ENCODE data around the gene PIM3.
"Not testable (repeated sequence)": the region's sequence is repeated elsewhere in the genome, so short reads cannot be mapped to it uniquely, and the experiment has no call there.

The PIM3 gene

DNA sequence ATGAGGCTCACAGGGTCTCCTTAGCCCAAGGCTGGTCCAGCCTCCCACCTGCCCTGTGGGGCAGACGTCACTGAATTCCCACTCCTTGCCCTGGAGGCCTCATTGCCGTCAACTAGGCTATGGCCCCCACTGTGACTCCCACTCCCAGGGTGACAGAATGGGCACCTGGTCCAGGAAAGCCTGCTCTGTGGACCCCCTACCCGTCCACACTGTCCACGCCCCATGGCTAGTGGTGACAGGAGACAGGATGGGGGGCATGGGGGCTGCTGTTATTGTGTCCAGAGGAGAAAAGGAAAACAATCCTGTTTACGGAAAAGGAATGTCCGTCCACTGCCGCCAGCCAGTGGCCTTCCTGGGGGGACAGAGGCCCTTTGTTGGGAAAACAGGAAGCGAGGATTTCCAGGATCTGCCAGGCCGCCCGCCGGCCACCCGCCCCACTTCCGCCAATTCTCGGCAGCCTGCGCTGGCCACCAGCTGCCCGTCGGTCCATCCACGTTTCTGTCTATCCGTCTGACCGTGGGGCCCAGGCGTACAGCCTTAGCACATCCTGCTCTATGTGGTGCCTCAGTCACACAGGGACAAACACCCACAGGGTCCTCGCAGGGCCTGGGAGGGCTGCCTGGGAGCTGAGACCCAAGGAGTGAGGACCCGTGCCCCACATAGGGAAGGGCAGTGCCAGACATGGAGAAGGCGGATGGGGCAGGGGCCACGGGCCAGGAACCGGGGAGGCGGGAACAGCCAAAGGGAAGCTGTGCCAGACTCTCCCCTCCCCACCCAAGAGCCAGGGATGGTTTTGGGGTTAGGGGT, 22.6 kb upstream of the PIM3 start:
- Histone ChIP-seq H3K27me3 (ENCODE audit: control insufficient read depth in 1 of 2, insufficient read depth in 2 of 2, low read length in 2 of 2) (no peaks in the 10 kb centered on the region), H3K4me3 (ENCODE audit: low read depth in 1 of 2, low read length in 2 of 2) (no peak overlapping the region), H3K36me3 (ENCODE audit: insufficient read depth, low read length) (no peaks in the 10 kb centered on the region), H3K9me3 (ENCODE audit: low read length) (no peaks in the 10 kb centered on the region), H3K9ac (ENCODE audit: low read length) (no peak overlapping the region), H3K27ac (ENCODE audit: low read depth, low read length) (no peak overlapping the region), H3K4me1 (ENCODE audit: insufficient read depth, low read length) (peaks cover 15% of the 10 kb centered on the region)

DNA sequence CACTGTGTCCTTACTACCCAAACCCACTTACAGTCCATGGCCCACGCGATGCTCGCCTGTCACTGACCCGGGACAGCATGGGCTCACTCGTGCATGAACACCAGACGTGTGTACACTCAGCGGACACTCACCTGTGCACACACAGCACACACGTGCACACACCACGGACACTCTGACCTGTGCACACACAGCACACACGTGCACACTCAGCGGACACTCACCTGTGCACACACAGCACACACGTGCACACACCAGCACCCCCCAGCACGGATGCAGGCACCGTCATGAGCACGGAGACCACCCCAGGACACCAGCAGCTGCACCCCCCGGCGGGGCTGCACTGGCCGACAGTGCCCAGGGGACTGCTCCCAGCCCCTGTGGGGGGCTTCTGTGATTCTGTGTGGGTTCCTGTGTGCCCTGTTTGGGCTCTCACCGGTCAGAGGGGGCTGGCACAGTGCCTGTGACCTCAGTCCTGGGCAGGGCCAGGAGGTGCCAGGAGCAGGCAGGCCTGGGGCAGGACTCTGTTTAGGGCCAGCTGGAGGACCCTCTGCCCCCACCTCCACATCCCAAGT, 21.9 kb upstream of the PIM3 start:
- H3K27me3 ChIP-seq (ENCODE audit: control insufficient read depth in 1 of 2, insufficient read depth in 2 of 2, low read length in 2 of 2): no peaks in the 10 kb centered on the region
- no peak overlapping the region for H3K27ac ChIP-seq (ENCODE audit: low read depth, low read length)
- H3K4me3 ChIP-seq (ENCODE audit: low read depth in 1 of 2, low read length in 2 of 2): no peak overlapping the region
- H3K9me3 ChIP-seq (ENCODE audit: low read length): no peaks in the 10 kb centered on the region
- H3K36me3 ChIP-seq (ENCODE audit: insufficient read depth, low read length): no peaks in the 10 kb centered on the region
- H3K4me1 ChIP-seq (ENCODE audit: insufficient read depth, low read length): peaks cover 15% of the 10 kb centered on the region
- no peak overlapping the region for H3K9ac ChIP-seq (ENCODE audit: low read length)

GRCh38 chr22:49941507-49942316, 18.9 kb upstream of the PIM3 start:
- no peak overlapping the region for H3K9ac ChIP-seq (ENCODE audit: low read length)
- H3K27me3 ChIP-seq (ENCODE audit: control insufficient read depth in 1 of 2, insufficient read depth in 2 of 2, low read length in 2 of 2): no peaks in the 10 kb centered on the region

DNA sequence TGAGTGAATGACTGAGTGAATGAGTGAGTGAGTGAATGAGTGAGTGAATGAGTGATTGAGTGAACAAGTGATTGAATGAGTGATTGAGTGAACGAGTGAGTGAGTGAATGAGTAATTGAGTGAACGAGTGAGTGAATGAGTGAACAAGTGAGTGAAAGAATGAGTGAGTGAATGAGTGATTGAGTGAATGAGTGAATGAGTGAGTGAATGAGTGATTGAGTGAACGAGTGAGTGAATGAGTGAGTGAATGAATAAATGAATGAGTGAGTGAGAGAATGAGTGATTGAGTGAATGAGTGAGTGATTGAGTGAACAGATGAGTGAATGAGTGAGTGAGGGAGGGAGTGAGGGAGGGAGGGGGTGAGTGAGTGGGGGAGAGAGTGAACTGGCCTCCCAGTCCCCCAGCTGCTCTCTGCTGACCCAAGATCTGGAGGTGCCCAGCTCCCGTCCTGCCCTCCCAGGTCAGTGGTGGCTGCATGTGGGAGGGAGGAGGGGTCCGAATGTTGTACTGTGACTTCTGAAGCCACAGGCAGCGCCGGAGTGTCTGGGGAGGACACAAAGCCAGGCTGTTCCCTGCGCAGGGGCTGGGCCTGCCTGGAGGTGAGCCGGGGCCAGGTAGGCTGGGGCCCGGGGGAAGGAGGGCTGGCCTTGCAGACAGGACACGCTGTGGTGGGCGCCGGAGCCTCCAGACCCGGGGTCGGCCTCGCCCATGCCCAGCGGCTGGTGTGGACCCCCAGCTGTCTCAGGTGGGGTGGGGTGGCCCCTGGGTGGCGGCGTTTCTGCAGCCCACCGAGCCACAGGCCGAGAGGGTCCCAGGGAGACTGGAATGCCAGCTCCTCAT, 17.8 kb upstream of the PIM3 start:
- no peak overlapping the region for H3K9ac ChIP-seq (ENCODE audit: low read length)
- no peaks in the 10 kb centered on the region for H3K4me1 ChIP-seq (ENCODE audit: insufficient read depth, low read length)
- H3K27me3 ChIP-seq (ENCODE audit: control insufficient read depth in 1 of 2, insufficient read depth in 2 of 2, low read length in 2 of 2): no peaks in the 10 kb centered on the region
- no peaks in the 10 kb centered on the region for H3K36me3 ChIP-seq (ENCODE audit: insufficient read depth, low read length)
- H3K9me3 ChIP-seq (ENCODE audit: low read length): no peaks in the 10 kb centered on the region
- H3K4me3 ChIP-seq (ENCODE audit: low read depth in 1 of 2, low read length in 2 of 2): no peak overlapping the region
- H3K27ac ChIP-seq (ENCODE audit: low read depth, low read length): no peak overlapping the region

More at GRCh38 chr22:49941507-49942316, 18.9 kb upstream of the PIM3 start:
- H3K36me3 ChIP-seq (ENCODE audit: insufficient read depth, low read length): no peaks in the 10 kb centered on the region
- H3K4me3 ChIP-seq (ENCODE audit: low read depth in 1 of 2, low read length in 2 of 2): no peak overlapping the region
- no peaks in the 10 kb centered on the region for H3K9me3 ChIP-seq (ENCODE audit: low read length)
- H3K27ac ChIP-seq (ENCODE audit: low read depth, low read length): no peak overlapping the region
- H3K4me1 ChIP-seq (ENCODE audit: insufficient read depth, low read length): peaks cover 10% of the 10 kb centered on the region

- Histone ChIP-seq H3K36me3 (ENCODE audit: insufficient read depth, low read length) (no peaks in the 10 kb centered on the region), H3K4me3 (ENCODE audit: low read depth in 1 of 2, low read length in 2 of 2) (no peak overlapping the region), H3K9ac (ENCODE audit: low read length) (no peak overlapping the region), H3K27ac (ENCODE audit: low read depth, low read length) (no peak overlapping the region), H3K27me3 (ENCODE audit: control insufficient read depth in 1 of 2, insufficient read depth in 2 of 2, low read length in 2 of 2) (no peaks in the 10 kb centered on the region), H3K9me3 (ENCODE audit: low read length) (no peaks in the 10 kb centered on the region), H3K4me1 (ENCODE audit: insufficient read depth, low read length) (no peaks in the 10 kb centered on the region)
These were observed 17.2 kb upstream of the PIM3 start for GRCh38 chr22:49943405-49943765.

DNA sequence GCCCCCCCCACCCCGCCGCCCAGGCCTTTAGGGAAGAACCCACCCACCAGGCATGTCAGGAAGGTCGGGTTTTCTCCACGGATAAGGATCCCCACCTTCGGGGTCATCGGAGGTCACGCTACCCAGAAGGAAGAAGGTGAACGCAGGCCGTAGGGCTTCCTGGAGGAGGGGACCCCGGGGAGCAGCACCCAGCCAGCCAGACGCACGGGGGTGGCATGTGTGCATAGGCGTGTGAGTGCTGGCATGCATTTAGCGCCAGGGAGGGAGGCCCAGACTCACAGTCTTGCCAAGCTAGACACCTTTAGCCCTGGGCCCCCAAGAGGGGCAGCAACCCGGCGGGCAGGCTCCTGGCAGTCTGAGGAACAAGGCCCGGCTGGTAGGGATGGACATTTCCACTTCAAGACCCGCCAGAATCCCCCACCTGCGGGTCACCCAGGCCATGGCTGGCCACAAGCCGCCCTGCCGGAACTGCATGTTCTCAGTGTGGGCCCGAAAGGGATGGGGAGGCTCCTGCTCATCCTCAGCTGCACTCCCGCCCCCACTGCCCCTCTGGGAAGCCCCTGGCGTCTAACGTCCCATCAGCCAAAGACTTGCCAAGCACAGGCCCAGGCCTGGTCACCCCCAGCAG, 16.7 kb upstream of the PIM3 start:
- Histone ChIP-seq H3K36me3 (ENCODE audit: insufficient read depth, low read length) (no peaks in the 10 kb centered on the region), H3K4me3 (ENCODE audit: low read depth in 1 of 2, low read length in 2 of 2) (no peak overlapping the region), H3K9ac (ENCODE audit: low read length) (no peak overlapping the region), H3K27me3 (ENCODE audit: control insufficient read depth in 1 of 2, insufficient read depth in 2 of 2, low read length in 2 of 2) (no peaks in the 10 kb centered on the region), H3K27ac (ENCODE audit: low read depth, low read length) (no peak overlapping the region), H3K9me3 (ENCODE audit: low read length) (no peaks in the 10 kb centered on the region), H3K4me1 (ENCODE audit: insufficient read depth, low read length) (no peaks in the 10 kb centered on the region)

GRCh38 chr22:49944399-49944891, 16.1 kb upstream of the PIM3 start:
- H3K9me3 ChIP-seq (ENCODE audit: low read length): no peaks in the 10 kb centered on the region
- H3K4me3 ChIP-seq (ENCODE audit: low read depth in 1 of 2, low read length in 2 of 2): no peak overlapping the region
- no peaks in the 10 kb centered on the region for H3K4me1 ChIP-seq (ENCODE audit: insufficient read depth, low read length)
- no peak overlapping the region for H3K9ac ChIP-seq (ENCODE audit: low read length)
- H3K27me3 ChIP-seq (ENCODE audit: control insufficient read depth in 1 of 2, insufficient read depth in 2 of 2, low read length in 2 of 2): no peaks in the 10 kb centered on the region
- H3K27ac ChIP-seq (ENCODE audit: low read depth, low read length): no peak overlapping the region
- no peaks in the 10 kb centered on the region for H3K36me3 ChIP-seq (ENCODE audit: insufficient read depth, low read length)

- not testable (repeated sequence) for H3K27me3 ChIP-seq (ENCODE audit: control insufficient read depth in 1 of 2, insufficient read depth in 2 of 2, low read length in 2 of 2); H3K9ac ChIP-seq (ENCODE audit: low read length); H3K27ac ChIP-seq (ENCODE audit: low read depth, low read length)
These were observed 15.4 kb upstream of the PIM3 start for GRCh38 chr22:49945042-49945794.

DNA sequence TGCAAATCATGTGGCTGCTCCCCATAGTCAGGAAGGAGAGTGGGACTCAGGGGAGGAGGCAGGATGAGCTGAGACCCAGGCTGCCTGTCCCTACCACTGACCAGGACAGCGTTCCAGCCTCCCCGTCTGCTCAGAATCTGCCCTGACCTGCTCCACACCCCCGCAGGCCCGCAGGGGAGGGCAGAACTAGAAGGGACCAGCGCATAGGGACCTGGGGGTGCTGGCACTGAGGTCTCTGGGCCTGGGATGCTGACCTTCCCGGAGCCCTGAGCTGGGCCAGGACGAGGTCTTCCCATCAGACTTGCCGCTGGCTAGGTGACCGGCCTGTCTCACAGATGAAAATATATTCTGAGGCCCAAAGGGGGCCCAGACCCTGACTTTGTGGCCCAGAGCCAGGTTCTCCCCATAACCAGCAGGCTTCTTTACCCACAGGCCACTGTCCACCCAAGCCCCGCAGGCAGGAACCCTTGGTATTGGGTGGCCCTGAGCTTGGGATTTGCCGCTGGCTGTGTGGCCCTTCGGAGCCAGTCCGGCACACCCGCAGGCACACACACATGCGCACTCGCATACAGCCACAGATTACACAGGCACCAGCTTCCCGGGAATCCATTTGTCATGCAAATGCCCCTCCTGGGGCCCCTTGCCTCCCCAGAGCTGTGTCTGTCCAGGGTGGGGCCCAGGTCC, 13.8 kb upstream of the PIM3 start:
- Histone ChIP-seq H3K36me3 (ENCODE audit: insufficient read depth, low read length) (no peaks in the 10 kb centered on the region), H3K27ac (ENCODE audit: low read depth, low read length) (no peak overlapping the region), H3K9ac (ENCODE audit: low read length) (no peak overlapping the region), H3K4me1 (ENCODE audit: insufficient read depth, low read length) (no peaks in the 10 kb centered on the region), H3K9me3 (ENCODE audit: low read length) (no peaks in the 10 kb centered on the region), H3K4me3 (ENCODE audit: low read depth in 1 of 2, low read length in 2 of 2) (no peak overlapping the region), H3K27me3 (ENCODE audit: control insufficient read depth in 1 of 2, insufficient read depth in 2 of 2, low read length in 2 of 2) (no peaks in the 10 kb centered on the region)

More at GRCh38 chr22:49945042-49945794, 15.4 kb upstream of the PIM3 start:
- H3K4me1 ChIP-seq (ENCODE audit: insufficient read depth, low read length); H3K9me3 ChIP-seq (ENCODE audit: low read length); H3K36me3 ChIP-seq (ENCODE audit: insufficient read depth, low read length); H3K4me3 ChIP-seq (ENCODE audit: low read depth in 1 of 2, low read length in 2 of 2): not testable (repeated sequence)

DNA sequence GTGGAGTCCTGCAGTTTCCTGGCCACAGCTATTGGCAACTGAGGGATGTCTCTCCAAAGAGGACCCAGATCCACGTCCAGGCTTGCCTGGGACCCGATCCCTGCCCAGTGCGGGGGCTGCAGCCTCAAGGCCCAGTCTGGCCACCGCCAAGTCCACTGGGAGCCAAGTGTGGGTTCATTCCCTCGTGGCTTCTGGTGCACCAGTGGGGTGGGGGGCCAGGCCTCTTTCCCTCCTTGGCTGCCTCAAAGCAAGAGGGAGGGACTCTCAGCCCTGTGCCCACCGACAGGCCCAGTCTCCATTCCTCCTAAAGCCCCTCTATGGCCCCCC, 13.3 kb upstream of the PIM3 start:
- Histone ChIP-seq H3K9me3 (ENCODE audit: low read length) (no peaks in the 10 kb centered on the region), H3K27me3 (ENCODE audit: control insufficient read depth in 1 of 2, insufficient read depth in 2 of 2, low read length in 2 of 2) (no peaks in the 10 kb centered on the region), H3K36me3 (ENCODE audit: insufficient read depth, low read length) (no peaks in the 10 kb centered on the region), H3K9ac (ENCODE audit: low read length) (no peak overlapping the region), H3K4me3 (ENCODE audit: low read depth in 1 of 2, low read length in 2 of 2) (no peak overlapping the region), H3K27ac (ENCODE audit: low read depth, low read length) (no peak overlapping the region), H3K4me1 (ENCODE audit: insufficient read depth, low read length) (no peaks in the 10 kb centered on the region)

Data from muscle layer of colon (tissue), 2 donors.